Smooth muscle cell of the brain vasculature (primary cell): Measurements from ENCODE around the gene MUC6.
"Not testable (repeated sequence)": the region's sequence is repeated elsewhere in the genome, so short reads cannot be mapped to it uniquely, and the experiment has no call there.

Experiments
- DNase-seq: peaks from one replicate; pipeline ENCODE4 v3.0.0-alpha.2; 2012; ENCODE audit warnings: low read depth, low spot score

Gene MUC6

GRCh38 chr11:987671-988070, 48.8 kb downstream of the MUC6 start:
- no peak for DNase-seq

- DNase-seq, result no peak
These were observed 49.6 kb downstream of the MUC6 start for GRCh38 chr11:986952-987305.

GRCh38 chr11:986270-986951, 50.1 kb downstream of the MUC6 start:
- DNase-seq, result no peak

- no peak for DNase-seq
These were observed 50.7 kb downstream of the MUC6 start for GRCh38 chr11:985848-986247.

GRCh38 chr11:985406-985805, 51.1 kb downstream of the MUC6 start:
- DNase-seq, result no peak

GRCh38 chr11:984546-984945, 52.0 kb downstream of the MUC6 start:
- no peak for DNase-seq

- no peak for DNase-seq
These were observed 54.8 kb downstream of the MUC6 start for GRCh38 chr11:981764-982163.

GRCh38 chr11:980438-981357, 55.8 kb downstream of the MUC6 start:
- DNase-seq, result no peak

GRCh38 chr11:978781-979180, 57.7 kb downstream of the MUC6 start:
- DNase-seq, result no peak

GRCh38 chr11:977830-978720, 58.4 kb downstream of the MUC6 start:
- no peak for DNase-seq

GRCh38 chr11:976431-977160, 59.9 kb downstream of the MUC6 start:
- DNase-seq, result no peak

GRCh38 chr11:975827-976226, 60.7 kb downstream of the MUC6 start:
- no peak for DNase-seq

GRCh38 chr11:975376-975775, 61.1 kb downstream of the MUC6 start:
- not testable (repeated sequence) for DNase-seq

- DNase-seq, result no peak
These were observed 63.3 kb downstream of the MUC6 start for GRCh38 chr11:973237-973636.

GRCh38 chr11:972523-973211, 63.9 kb downstream of the MUC6 start:
- DNase-seq, result no peak

- no peak for DNase-seq
These were observed 64.7 kb downstream of the MUC6 start for GRCh38 chr11:971731-972365.

GRCh38 chr11:971092-971690, 65.3 kb downstream of the MUC6 start:
- DNase-seq, result no peak

GRCh38 chr11:970319-970871, 66.1 kb downstream of the MUC6 start:
- no peak for DNase-seq

- DNase-seq, result no peak
These were observed 66.8 kb downstream of the MUC6 start for GRCh38 chr11:969651-970205.
